GM12875 (cell line): Measurements from ENCODE around the gene CTNNBIP1.

Source experiments
- H3K4me3 ChIP-seq: one replicate; pipeline ENCODE4 v1.5.1; 2011; ENCODE audit warnings: low read depth, low read length, control low read depth
- TF ChIP-seq, protein P1 (sequence below): IDR thresholded peaks from 2 replicates; pipeline ENCODE4 v1.5.1; 2011; ENCODE audit warnings: low read depth, mild to moderate bottlenecking, control low read depth, inconsistent platforms, low read length, moderate library complexity, borderline replicate concordance; ENCODE audit not compliant: insufficient read depth

The CTNNBIP1 gene

DNA sequence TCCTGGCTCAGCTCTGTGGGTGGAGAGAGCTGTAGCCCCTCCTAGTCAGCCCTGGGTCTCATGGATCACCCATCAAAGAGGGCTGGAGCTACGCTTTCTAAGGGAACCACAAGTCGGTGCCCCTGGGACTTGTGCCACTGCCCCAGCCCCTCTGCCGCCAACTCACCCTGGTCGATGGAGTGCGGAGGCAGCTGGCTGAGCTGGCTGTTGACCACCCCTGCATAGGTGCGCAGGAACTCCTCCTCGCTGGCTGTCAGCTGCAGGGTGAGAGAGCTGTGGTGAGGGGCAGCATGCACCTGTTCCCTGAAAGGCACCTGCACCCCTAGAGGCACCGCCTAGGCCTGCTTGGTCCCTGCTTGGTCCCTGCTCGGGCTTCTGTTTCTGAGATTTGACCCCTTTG is 39.0 kb downstream of the CTNNBIP1 start:
- TF ChIP-seq, protein P1, sequence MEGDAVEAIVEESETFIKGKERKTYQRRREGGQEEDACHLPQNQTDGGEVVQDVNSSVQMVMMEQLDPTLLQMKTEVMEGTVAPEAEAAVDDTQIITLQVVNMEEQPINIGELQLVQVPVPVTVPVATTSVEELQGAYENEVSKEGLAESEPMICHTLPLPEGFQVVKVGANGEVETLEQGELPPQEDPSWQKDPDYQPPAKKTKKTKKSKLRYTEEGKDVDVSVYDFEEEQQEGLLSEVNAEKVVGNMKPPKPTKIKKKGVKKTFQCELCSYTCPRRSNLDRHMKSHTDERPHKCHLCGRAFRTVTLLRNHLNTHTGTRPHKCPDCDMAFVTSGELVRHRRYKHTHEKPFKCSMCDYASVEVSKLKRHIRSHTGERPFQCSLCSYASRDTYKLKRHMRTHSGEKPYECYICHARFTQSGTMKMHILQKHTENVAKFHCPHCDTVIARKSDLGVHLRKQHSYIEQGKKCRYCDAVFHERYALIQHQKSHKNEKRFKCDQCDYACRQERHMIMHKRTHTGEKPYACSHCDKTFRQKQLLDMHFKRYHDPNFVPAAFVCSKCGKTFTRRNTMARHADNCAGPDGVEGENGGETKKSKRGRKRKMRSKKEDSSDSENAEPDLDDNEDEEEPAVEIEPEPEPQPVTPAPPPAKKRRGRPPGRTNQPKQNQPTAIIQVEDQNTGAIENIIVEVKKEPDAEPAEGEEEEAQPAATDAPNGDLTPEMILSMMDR, result no peak
- H3K4me3 ChIP-seq, result no peak overlapping the region

DNA sequence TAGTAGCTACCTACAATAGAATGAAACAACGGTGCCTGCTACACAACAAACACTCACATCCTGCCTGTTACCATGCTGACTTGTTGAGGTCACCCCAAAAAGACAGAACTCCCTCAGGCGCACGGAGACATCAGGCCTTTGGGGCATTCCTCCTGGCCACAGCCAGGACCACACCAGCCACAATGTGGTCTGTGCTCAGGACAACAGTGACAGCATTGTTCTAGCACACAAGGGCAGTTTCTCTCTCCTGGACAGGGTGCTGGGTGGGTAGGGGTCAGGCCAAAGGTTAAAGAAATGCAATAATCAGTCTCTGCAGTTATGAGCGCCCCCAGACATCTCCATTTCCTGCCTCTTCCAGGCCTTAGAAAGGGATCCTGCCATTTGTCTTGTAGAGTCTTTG is 39.5 kb downstream of the CTNNBIP1 start:
- no peak overlapping the region for H3K4me3 ChIP-seq
- TF ChIP-seq, protein P1, result no peak

DNA sequence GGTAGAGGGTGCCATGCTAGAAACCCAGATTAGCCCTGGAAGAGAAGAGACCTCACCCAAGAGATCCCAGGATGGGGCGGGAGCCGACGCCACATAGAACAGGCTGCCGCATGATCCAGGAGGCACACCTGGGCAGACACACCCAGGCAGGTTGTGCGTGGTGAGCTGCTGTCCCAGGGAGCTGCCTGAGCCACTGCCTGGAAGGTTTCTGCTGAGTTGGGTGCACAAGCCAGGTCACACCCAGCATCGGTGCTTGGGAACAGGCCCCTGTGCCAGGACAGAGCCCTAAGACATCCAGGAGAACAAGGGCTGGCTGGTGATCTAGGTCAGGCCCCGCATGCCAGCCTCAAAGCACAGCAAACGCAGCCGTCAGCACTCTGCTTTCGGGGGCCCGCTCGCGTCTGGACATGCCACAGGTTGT is 40.2 kb downstream of the CTNNBIP1 start:
- H3K4me3 ChIP-seq, result no peak overlapping the region
- TF ChIP-seq, protein P1, result no peak

DNA sequence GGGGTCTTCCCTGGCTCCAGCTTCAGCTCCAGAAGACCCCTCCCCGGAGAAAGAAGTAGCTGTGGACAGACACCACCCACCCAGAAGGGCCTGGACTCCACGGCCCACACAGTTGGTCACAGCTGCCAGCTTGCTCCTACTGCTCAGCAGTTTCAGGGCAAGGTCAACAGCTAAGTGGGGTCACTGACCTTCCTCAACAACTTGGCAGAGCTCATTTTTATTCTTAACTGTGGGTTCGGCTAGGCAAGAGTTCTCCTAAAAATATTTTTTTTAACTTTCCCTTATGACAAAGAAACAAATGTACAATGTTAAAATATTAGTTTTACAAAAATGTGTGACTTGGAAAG is 41.9 kb downstream of the CTNNBIP1 start:
- TF ChIP-seq, protein P1, result no peak
- H3K4me3 ChIP-seq, result no peak overlapping the region

DNA sequence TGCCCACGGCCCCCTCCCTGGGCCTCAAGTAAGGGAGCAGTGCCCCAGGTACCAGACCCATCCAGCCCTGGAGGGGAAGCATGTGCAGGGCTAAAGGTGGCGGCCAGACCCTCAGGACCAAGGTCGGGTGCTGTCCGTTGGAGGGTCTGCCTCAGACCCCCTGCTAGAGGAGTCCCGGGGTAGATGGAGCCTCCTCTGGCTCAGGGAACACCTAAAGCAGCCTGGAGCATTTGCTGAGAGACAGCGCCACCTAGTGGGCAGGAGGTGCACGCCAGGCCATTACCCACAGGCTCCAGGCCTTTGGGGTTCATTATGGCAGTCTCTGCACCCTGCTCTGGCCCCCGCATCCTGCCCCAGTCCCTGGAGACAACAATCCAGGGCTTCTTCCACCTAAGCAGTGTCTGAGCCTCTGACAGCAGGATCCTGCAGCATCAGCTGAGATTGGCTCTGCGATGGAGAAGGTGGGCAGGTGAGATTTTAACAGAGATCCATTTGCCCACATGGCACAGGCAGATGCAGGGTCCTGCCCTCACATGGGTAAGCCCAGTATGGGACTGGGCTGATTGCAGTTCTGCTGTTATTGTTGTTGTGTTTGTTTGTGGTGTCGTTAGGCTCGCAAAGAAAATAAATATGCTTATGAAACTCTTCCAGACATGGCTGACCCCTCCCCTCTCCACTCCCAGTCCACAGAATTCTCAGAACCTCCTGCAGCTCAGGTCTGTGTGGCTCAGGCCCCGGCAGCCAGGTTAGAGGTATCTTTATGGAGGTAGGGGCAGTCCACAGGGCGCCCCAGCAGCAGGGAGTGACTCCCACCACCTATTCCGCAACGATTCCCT is 42.4 kb downstream of the CTNNBIP1 start:
- TF ChIP-seq, protein P1, result peak; percentile 97

DNA sequence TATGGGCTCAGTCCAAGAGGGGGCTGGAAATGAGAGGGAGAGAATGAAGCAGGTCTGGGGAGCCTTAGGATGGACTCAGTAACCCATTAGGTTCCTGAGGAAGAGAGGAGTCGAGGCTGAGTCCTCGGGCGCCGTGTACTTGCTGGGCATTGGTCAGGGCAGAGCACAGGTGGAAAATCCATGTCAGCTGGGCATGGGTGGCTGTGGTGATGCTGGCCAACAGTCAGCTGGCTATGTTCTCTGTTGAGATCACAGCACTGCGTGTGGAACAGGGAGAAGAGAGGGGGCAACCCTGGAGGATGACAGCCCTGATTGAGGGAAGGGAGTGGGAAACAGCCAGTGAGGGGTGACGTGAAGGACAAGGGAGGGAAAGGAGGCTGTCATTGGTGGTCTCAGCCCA is 43.2 kb downstream of the CTNNBIP1 start:
- no peak overlapping the region for H3K4me3 ChIP-seq
- TF ChIP-seq, protein P1, result no peak

More for the DNA sequence above, 42.4 kb downstream of the CTNNBIP1 start:
- H3K4me3 ChIP-seq, result no peak overlapping the region

DNA sequence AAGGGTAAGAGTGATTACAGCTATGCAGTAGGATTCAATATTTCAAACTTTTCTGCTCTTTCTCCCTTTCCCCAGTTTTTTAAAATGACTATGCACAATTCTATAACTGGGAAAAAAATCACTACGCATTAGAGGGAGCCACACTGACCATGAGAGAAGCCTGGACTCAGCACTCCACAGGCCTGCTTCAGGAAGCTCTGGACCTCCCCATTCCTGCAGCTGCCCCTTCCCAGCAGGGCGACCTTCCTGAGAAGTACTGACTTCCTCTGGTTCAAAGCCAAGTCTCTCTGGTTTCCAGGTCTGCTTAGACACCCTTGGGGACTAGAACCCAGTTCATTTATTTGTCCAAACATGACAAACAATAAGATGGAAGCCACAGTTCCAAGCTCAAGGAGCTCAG is 44.3 kb downstream of the CTNNBIP1 start:
- TF ChIP-seq, protein P1, result no peak
- no peak overlapping the region for H3K4me3 ChIP-seq
